SK-N-SH treated with all-trans-retinoic acid at 6 μM for 48 hours (cell line): ENCODE measurements around the gene PCDHGB6.

Source experiments
- ATAC-seq: fragments of 200-7000 bp; cut with Tn5 transposase; 3 replicates; pipeline ENCODE4 v1.9.1; 2020; ENCODE audit warnings: mild to moderate bottlenecking, moderate library complexity
- BACH2 ChIP-seq: fragments of 250-450 bp; sonication (Bioruptor Pico); IDR thresholded peaks from 2 replicates; pipeline ENCODE4 v1.9.0; 2021; ENCODE audit warnings: mild to moderate bottlenecking, borderline replicate concordance
- CREB5 ChIP-seq: fragments of 250-450 bp; sonication (Bioruptor Pico); IDR thresholded peaks from 2 replicates; pipeline ENCODE4 v1.5.1; 2020; ENCODE audit warnings: low read depth, mild to moderate bottlenecking, moderate library complexity
- CSDC2 ChIP-seq: fragments of 250-450 bp; sonication (Bioruptor Pico); IDR thresholded peaks from 2 replicates; pipeline ENCODE4 v1.5.0; 2020; ENCODE audit warnings: mild to moderate bottlenecking, moderate library complexity
- ESRRG ChIP-seq: fragments of 250-450 bp; sonication (Bioruptor Pico); IDR thresholded peaks from 2 replicates; pipeline ENCODE4 v1.6.1; 2021; ENCODE audit warnings: mild to moderate bottlenecking
- GLIS3 ChIP-seq: fragments of 250-450 bp; sonication (Bioruptor Pico); IDR thresholded peaks from 2 replicates; pipeline ENCODE4 v1.5.0; 2020; ENCODE audit warnings: mild to moderate bottlenecking, moderate library complexity
- ISL1 ChIP-seq: fragments of 250-450 bp; sonication (Bioruptor Pico); IDR thresholded peaks from 2 replicates; pipeline ENCODE4 v2.1.2; 2022; ENCODE audit warnings: mild to moderate bottlenecking, moderate library complexity
- OSR1 ChIP-seq: fragments of 250-450 bp; sonication (Bioruptor Pico); IDR thresholded peaks from 2 replicates; pipeline ENCODE4 v1.8.0; 2022; ENCODE audit warnings: moderate library complexity, mild to moderate bottlenecking, inconsistent platforms
- PATZ1 ChIP-seq: fragments of 250-450 bp; sonication (Bioruptor Pico); IDR thresholded peaks from 2 replicates; pipeline ENCODE4 v1.8.0; 2020; ENCODE audit warnings: mild to moderate bottlenecking, moderate library complexity, borderline replicate concordance
- POU6F1 ChIP-seq: fragments of 250-450 bp; sonication (Bioruptor Pico); IDR thresholded peaks from 2 replicates; pipeline ENCODE4 v1.8.0; 2021; ENCODE audit warnings: low read depth, mild to moderate bottlenecking, moderate library complexity, borderline replicate concordance
- PPARA ChIP-seq: fragments of 250-450 bp; sonication (Bioruptor Pico); IDR thresholded peaks from 2 replicates; pipeline ENCODE4 v1.5.0; 2020; ENCODE audit warnings: mild to moderate bottlenecking, borderline replicate concordance
- RARB ChIP-seq: fragments of 250-450 bp; sonication (Bioruptor Pico); IDR thresholded peaks from 2 replicates; pipeline ENCODE4 v1.8.0; 2021; ENCODE audit warnings: mild to moderate bottlenecking, moderate library complexity
- SNAI2 ChIP-seq: fragments of 250-450 bp; sonication (Bioruptor Pico); IDR thresholded peaks from 2 replicates; pipeline ENCODE4 v1.5.0; 2020; ENCODE audit warnings: mild to moderate bottlenecking, moderate library complexity
- TCF4 ChIP-seq: fragments of 250-450 bp; sonication (Bioruptor Pico); IDR thresholded peaks from 2 replicates; pipeline ENCODE4 v1.8.0; 2021; ENCODE audit warnings: mild to moderate bottlenecking, moderate library complexity, borderline replicate concordance
- TOX ChIP-seq: fragments of 250-450 bp; sonication (Bioruptor Pico); IDR thresholded peaks from 2 replicates; pipeline ENCODE4 v1.8.0; 2021; ENCODE audit warnings: mild to moderate bottlenecking, moderate library complexity, borderline replicate concordance
- TSHZ2 ChIP-seq: fragments of 250-450 bp; sonication (Bioruptor Pico); IDR thresholded peaks from 2 replicates; pipeline ENCODE4 v1.5.0; 2020; ENCODE audit warnings: mild to moderate bottlenecking, moderate library complexity
- ZC3H10 ChIP-seq: fragments of 250-450 bp; sonication (Bioruptor Pico); IDR thresholded peaks from 2 replicates; pipeline ENCODE4 v1.5.1; 2021; ENCODE audit warnings: mild to moderate bottlenecking, moderate library complexity
- ZFP3 ChIP-seq: fragments of 250-450 bp; sonication (Bioruptor Pico); IDR thresholded peaks from 2 replicates; pipeline ENCODE4 v1.5.0; 2020; ENCODE audit warnings: mild to moderate bottlenecking, moderate library complexity
- ZFP30 ChIP-seq: fragments of 450-650 bp; formaldehyde crosslinking; IDR thresholded peaks from 2 replicates; pipeline ENCODE4 v1.5.0; 2022; ENCODE audit warnings: mild to moderate bottlenecking, moderate library complexity
- ZNF565 ChIP-seq: fragments of 450-650 bp; formaldehyde crosslinking; conservative IDR thresholded peaks from 2 replicates; pipeline ENCODE4 v1.5.0; 2020; ENCODE audit warnings: low read depth, mild to moderate bottlenecking, moderate library complexity
- ZNF70 ChIP-seq: fragments of 450-650 bp; formaldehyde crosslinking; IDR thresholded peaks from 2 replicates; pipeline ENCODE4 v1.5.0; 2020; ENCODE audit warnings: mild to moderate bottlenecking, moderate library complexity
- ZNF8 ChIP-seq: fragments of 450-650 bp; formaldehyde crosslinking; IDR thresholded peaks from 2 replicates; pipeline ENCODE4 v1.5.0; 2020; ENCODE audit warnings: mild to moderate bottlenecking, moderate library complexity
- TF ChIP-seq, protein P1 (sequence below): fragments of 250-450 bp; sonication (Bioruptor Pico); IDR thresholded peaks from 2 replicates; pipeline ENCODE4 v1.5.1; 2021; ENCODE audit warnings: mild to moderate bottlenecking, moderate library complexity

PCDHGB6 gene

DNA sequence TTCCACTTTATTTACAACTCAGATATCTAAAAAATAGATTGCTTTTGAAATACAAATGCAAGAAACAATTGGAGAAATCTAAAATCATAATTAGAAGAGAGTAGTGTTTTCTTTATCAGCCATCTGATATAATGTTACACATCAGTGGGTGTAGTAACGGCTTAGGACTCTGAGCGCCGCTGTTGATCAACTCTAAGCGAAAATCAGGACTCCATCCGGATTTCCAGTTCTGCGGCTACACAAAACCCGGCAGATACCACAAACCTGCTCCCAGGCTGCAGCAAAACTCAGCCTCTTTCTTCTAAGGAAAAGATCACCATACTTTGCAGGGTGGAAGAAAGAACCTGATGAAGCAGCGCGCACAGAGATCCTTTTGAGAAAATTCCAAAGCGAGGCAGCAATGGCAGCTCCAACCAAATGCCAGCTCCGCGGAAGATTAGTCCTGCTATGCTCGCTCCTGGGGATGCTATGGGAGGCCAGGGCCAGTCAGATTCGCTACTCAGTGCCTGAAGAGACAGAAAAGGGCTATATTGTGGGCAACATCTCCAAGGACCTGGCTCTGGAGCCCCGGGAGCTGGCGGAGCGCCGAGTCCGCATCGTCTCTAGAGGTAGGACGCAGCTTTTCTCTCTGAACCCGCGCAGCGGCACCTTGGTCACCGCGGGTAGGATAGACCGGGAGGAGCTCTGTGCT, 5.1 kb upstream of the PCDHGB6 start, which contains the start of gene PCDHGA9:
Gene PCDHGA9 (plus strand): TSS at position 226 of the 691 bp plus-strand sequence. CDS start 175 bp downstream, at position 401.
- TF ChIP-seq ZNF70 (no peak), PPARA (CRISPR knock-in tag) (no peak), CREB5 (CRISPR knock-in tag) (no peak), ZFP3 (CRISPR knock-in tag) (no peak), OSR1 (CRISPR knock-in tag) (no peak), GLIS3 (no peak), TSHZ2 (no peak)
- no peak for ATAC-seq

GRCh38 chr5:141403387-141403786, 4.4 kb upstream of the PCDHGB6 start:
- no peak for ATAC-seq
- TF ChIP-seq TSHZ2 (no peak), ZNF565 (CRISPR knock-in tag) (no peak), ISL1 (CRISPR knock-in tag) (no peak), GLIS3 (no peak), ESRRG (CRISPR knock-in tag) (no peak)

GRCh38 chr5:141409598-141410306, 1.9 kb downstream of the PCDHGB6 start:
- ATAC-seq: no peak
- TF ChIP-seq ZNF565 (CRISPR knock-in tag) (no peak), PATZ1 (CRISPR knock-in tag) (no peak), ESRRG (CRISPR knock-in tag) (no peak), ZNF8 (no peak), CSDC2 (no peak), ZC3H10 (CRISPR knock-in tag) (no peak), OSR1 (CRISPR knock-in tag) (no peak), TSHZ2 (no peak), ZNF70 (no peak), ZFP30 (no peak), ZFP3 (CRISPR knock-in tag) (no peak), SNAI2 (CRISPR knock-in tag) (no peak), POU6F1 (CRISPR knock-in tag) (no peak), BACH2 (no peak), TCF4 (CRISPR knock-in tag) (no peak), RARB (no peak), TOX (CRISPR knock-in tag) (no peak)
- TF ChIP-seq, protein P1, sequence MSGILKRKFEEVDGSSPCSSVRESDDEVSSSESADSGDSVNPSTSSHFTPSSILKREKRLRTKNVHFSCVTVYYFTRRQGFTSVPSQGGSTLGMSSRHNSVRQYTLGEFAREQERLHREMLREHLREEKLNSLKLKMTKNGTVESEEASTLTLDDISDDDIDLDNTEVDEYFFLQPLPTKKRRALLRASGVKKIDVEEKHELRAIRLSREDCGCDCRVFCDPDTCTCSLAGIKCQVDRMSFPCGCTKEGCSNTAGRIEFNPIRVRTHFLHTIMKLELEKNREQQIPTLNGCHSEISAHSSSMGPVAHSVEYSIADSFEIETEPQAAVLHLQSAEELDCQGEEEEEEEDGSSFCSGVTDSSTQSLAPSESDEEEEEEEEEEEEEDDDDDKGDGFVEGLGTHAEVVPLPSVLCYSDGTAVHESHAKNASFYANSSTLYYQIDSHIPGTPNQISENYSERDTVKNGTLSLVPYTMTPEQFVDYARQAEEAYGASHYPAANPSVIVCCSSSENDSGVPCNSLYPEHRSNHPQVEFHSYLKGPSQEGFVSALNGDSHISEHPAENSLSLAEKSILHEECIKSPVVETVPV (CRISPR knock-in tag): no peak
